ENCODE measurements around the gene MAP3K7CL. TPM values are rescaled to one million over a fixed set of nuclear protein-coding genes. Genes with fewer than 3 reads are reported as not detected.

Gene MAP3K7CL
- total RNA-seq, 2 donors from 2014 or later, result 1.7 to 15.5 TPM

DNA sequence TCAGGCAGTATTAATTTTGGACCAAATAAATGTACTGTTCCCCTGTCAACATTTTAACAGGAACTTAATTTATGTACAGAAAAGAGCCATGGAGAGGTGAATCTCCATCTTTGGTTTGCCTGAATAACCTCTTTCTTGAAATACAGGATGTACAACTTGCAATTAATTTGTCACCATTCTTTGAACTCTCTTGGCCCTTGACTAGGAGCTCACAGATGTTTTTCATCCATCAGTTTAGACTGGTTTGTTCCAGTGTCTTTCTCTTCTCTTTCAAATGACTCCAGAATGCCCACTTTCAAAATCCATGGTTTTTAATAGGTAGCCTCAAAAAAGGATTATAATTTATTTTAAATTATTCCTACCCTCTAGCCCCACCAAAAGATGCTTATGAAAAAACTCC is 5.0 kb downstream of the MAP3K7CL start:
- no peak for TF ChIP-seq CTCF (IDR thresholded peaks at IDR 0.05)

GRCh38 chr21:29136033-29136432 is 5.6 kb downstream of the MAP3K7CL start:
- no peak overlapping the region for H3K27ac ChIP-seq
- H3K4me3 ChIP-seq, result no peak overlapping the region
- H3K36me3 ChIP-seq, result no peaks in the 10 kb centered on the region
- H3K27me3 ChIP-seq, result no peaks in the 10 kb centered on the region
- H3K4me1 ChIP-seq, result no peaks in the 10 kb centered on the region
- H3K9me3 ChIP-seq, result no peaks in the 10 kb centered on the region
- no peak for TF ChIP-seq CTCF (IDR thresholded peaks at IDR 0.05)
- no peak for DNase-seq (ENCODE audit: low spot score)

More for the DNA sequence above, 5.0 kb downstream of the MAP3K7CL start:
- Histone ChIP-seq H3K36me3 (no peaks in the 10 kb centered on the region), H3K4me1 (no peaks in the 10 kb centered on the region), H3K4me3 (no peak overlapping the region), H3K27me3 (no peaks in the 10 kb centered on the region), H3K27ac (no peak overlapping the region), H3K9me3 (no peaks in the 10 kb centered on the region)
- no peak for DNase-seq (ENCODE audit: low spot score)

DNA sequence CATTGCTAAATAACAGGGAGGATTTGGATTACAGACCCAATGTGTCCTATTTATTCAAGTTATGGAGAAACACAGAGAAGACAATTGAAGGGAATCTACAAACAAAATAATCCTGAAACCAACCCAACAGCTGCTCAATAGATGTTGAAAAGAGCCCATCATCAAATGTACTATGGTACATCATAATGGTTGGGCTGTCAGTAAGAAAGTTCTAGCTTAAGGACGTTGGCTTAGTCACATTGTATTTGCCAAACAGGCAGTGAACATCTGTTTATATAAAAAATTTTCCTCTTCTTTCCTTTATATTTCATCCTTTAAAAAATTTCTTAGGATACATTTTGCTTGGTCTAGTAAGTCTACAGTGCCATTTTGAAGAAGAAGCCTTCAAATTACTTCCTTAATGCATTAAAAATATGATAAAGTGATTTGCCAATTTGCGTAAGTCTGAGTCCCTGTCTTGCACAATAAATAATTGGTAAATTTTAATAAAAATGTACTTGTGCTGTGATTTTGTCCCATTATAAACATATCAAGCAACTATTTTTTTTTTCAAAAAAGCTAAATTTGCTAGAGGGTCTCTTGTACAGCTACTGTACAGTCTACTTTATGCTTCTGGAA is 14.4 kb downstream of the MAP3K7CL start:
- Histone ChIP-seq H3K4me1 (peaks cover 0 to 43% of the 10 kb centered on the region in 2 donors), H3K27me3 (no peaks in the 10 kb centered on the region), H3K27ac (peak overlapping the region; percentile 65 to 78), H3K9me3 (no peaks in the 10 kb centered on the region), H3K36me3 (no peaks in the 10 kb centered on the region), H3K4me3 (no peak overlapping the region)
- no peak for DNase-seq (ENCODE audit: low spot score)
- TF ChIP-seq CTCF (IDR thresholded peaks at IDR 0.05), result no peak

DNA sequence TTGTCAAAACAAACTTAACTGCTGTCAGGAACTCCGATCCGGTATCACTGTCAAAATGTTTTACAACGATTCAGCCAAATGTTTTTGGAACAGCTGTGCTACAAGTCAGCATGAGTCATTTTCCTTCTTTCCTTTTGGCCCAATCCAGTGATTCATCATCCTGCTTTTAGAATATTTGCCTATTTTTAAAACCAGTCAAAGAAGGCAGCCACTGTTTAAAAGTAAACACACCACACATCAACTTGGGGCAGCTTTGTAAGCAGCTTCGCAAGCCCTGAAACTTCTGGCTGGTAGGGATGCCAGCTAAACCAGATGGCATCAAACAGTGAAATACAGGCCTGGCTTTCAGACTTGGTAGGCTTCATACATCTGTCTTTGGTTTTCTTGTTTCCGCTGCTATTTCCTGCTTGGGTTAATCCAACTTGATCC is 14.9 kb downstream of the MAP3K7CL start:
- DNase-seq (ENCODE audit: low spot score), result no peak
- TF ChIP-seq CTCF (IDR thresholded peaks at IDR 0.05), result no peak
- Histone ChIP-seq H3K27me3 (no peaks in the 10 kb centered on the region), H3K9me3 (no peaks in the 10 kb centered on the region), H3K4me1 (peaks cover 0 to 43% of the 10 kb centered on the region in 2 donors), H3K4me3 (no peak overlapping the region), H3K27ac (peak overlapping the region; percentile 65 to 78), H3K36me3 (no peaks in the 10 kb centered on the region)

DNA sequence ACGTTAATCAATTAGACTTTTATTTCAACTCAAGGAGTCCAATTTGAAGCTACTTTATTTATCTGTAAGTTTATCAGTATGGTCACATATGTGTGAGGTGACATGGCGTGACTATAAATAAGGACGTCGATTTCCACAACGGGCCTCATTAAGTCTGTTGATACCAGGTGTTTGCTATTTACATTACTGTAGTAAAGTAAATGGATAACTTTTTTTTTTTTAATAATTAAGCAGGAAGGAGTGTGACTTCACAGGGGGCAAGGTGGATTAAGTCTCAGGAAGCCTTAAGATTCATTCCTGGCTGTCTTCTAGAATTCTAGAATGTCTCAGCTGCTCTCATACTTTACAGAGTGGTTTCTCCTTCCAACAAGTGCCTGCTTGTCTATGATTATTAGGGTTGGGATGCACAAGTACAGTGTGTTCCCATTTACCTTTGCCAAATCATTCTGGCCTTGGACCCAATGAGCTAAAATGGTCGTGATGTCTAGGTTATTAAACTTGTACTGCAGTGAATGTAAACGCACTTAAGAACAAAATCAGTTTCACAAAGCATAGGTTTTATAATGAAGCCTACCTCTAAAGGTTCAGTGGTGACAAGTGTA is 15.5 kb downstream of the MAP3K7CL start:
- no peak for TF ChIP-seq CTCF (IDR thresholded peaks at IDR 0.05)
- peaks cover 0 to 43% of the 10 kb centered on the region in 2 donors for H3K4me1 ChIP-seq
- H3K27ac ChIP-seq, result peak overlapping the region; percentile 65 to 78
- no peak overlapping the region for H3K4me3 ChIP-seq
- H3K27me3 ChIP-seq, result no peaks in the 10 kb centered on the region
- no peak for DNase-seq (ENCODE audit: low spot score)
- no peaks in the 10 kb centered on the region for H3K36me3 ChIP-seq
- H3K9me3 ChIP-seq, result no peaks in the 10 kb centered on the region

All from right atrium auricular region (tissue), 2 donors.